ENCODE data around the gene TAC3.
"Not testable (repeated sequence)": the region's sequence is repeated elsewhere in the genome, so short reads cannot be mapped to it uniquely, and the experiment has no call there.

- not testable (repeated sequence) for TF ChIP-seq CTCF (conservative IDR thresholded peaks at IDR 0.05; ENCODE audit: low read length); EZH2phosphoT487 (IDR thresholded peaks at IDR 0.05; ENCODE audit: borderline replicate concordance, low read depth, low read length)
Measured at GRCh38 chr12:56965124-56965523, 51.2 kb downstream of the TAC3 start.

Data from OCI-LY7 (cell line).